H1 (cell line): Measurements from ENCODE around the gene MYCBPAP.

ENCODE experiments used
- EP300 ChIP-seq, 2 experiments: IDR thresholded peaks; 1 replicate in 1 of 2; 2 replicates in 1 of 2; pipeline ENCODE4 v1.6.1; 2011 to 2012; ENCODE audit warnings: low read depth in 2 of 2, low read length in 2 of 2, mild to moderate bottlenecking in 2 of 2, borderline replicate concordance in 1 of 2, inconsistent platforms in 1 of 2, moderate library complexity in 1 of 2
- EZH2 ChIP-seq: fragments of 200-600 bp; sonication (generic); IDR thresholded peaks from 2 replicates; pipeline ENCODE4 v1.7.1; 2012; ENCODE audit warnings: low read depth, mild to moderate bottlenecking, moderate library complexity, low read length, inconsistent platforms; ENCODE audit not compliant: severe bottlenecking
- HDAC2 ChIP-seq, 2 experiments: fragments of 300-600 bp in 1 of 2; sonication (generic) in 1 of 2; IDR thresholded peaks; 2 replicates each; pipeline ENCODE4 v1.6.1; 2011 to 2012; ENCODE audit warnings: low read depth in 2 of 2, low read length in 2 of 2, mild to moderate bottlenecking in 2 of 2, moderate library complexity in 2 of 2, borderline replicate concordance in 1 of 2, inconsistent platforms in 1 of 2
- POLR2A ChIP-seq, 2 experiments: IDR thresholded peaks; 1 replicate in 1 of 2; 2 replicates in 1 of 2; pipeline ENCODE4 v1.6.1; 2011; ENCODE audit warnings: low read depth in 2 of 2, low read length in 2 of 2, mild to moderate bottlenecking in 2 of 2; ENCODE audit errors: control extremely low read depth in 1 of 2
- RFX5 ChIP-seq: IDR thresholded peaks from 2 replicates; pipeline ENCODE4 v1.6.1; 2011; ENCODE audit warnings: low read depth, low read length, improper control_type of control experiment, borderline replicate concordance
- RNF2 ChIP-seq: fragments of 200-900, 300-1000 bp; sonication (generic); IDR thresholded peaks from 2 replicates; pipeline ENCODE4 v1.7.1; 2016; ENCODE audit warnings: borderline replicate concordance, low read depth, mild to moderate bottlenecking, antibody characterized with exemption, low read length; ENCODE audit not compliant: poor library complexity, severe bottlenecking; ENCODE audit errors: missing control alignments
- TAF1 ChIP-seq: IDR thresholded peaks from 2 replicates; pipeline ENCODE4 v1.6.1; 2011; ENCODE audit warnings: mild to moderate bottlenecking, low read depth, low read length
- TEAD4 ChIP-seq: IDR thresholded peaks from 2 replicates; pipeline ENCODE4 v1.6.1; 2012; ENCODE audit warnings: low read depth, low read length, inconsistent platforms, mixed read lengths
- ZNF274 ChIP-seq: IDR thresholded peaks from 2 replicates; pipeline ENCODE4 v1.7.0; 2012; ENCODE audit warnings: low read length, borderline replicate concordance; ENCODE audit errors: extremely low read depth
- TF ChIP-seq, protein P1 (sequence below), 3 experiments: IDR thresholded peaks; 1 replicate in 2 of 3; 2 replicates in 1 of 3; pipeline versions ENCODE4 v1.5.1 to v1.6.1; 2011; ENCODE audit warnings: low read length in 3 of 3, mild to moderate bottlenecking in 3 of 3, inconsistent platforms in 2 of 3, low read depth in 1 of 3, moderate library complexity in 1 of 3; ENCODE audit not compliant: insufficient read depth in 1 of 3; ENCODE audit errors: control extremely low read depth in 1 of 3
- TF ChIP-seq, protein P2 (sequence below): fragments of 300-600 bp; sonication (generic); IDR thresholded peaks from 2 replicates; pipeline ENCODE4 v1.7.1; 2012; ENCODE audit warnings: low read length, moderate library complexity, mild to moderate bottlenecking, inconsistent platforms; ENCODE audit not compliant: insufficient replicate concordance

DNA sequence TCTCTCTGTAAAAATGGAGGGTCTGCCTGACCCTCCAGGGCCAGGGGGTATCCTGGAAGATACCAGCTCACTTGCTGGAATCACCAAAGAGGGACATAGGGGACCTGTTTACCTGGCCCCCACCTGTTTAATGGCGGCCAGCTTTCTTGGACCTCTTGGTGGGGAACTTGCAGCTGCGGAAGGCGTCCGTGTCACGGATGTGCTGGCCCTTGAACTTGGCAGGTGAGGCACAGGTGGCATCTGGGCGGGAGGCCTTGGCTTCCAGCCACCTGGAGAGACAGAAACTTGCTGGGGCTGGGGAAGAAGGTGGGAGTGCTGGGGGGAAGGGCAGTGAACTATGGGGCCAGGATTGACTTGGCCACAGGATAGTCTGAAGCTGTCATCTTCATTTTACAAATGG lies 43.1 kb upstream of the MYCBPAP start:
- TF ChIP-seq TAF1 (no peak), RFX5 (no peak), HDAC2 (IDR thresholded peaks at IDR 0.05; ENCODE audit: borderline replicate concordance in 1 of 2, low read depth in 2 of 2, low read length in 2 of 2) (no peak), POLR2A (IDR thresholded peaks at IDR 0.05; ENCODE audit: control extremely low read depth in 1 of 2, low read depth in 2 of 2, low read length in 2 of 2) (no peak), EZH2 (no peak), TEAD4 (no peak), EP300 (IDR thresholded peaks at IDR 0.05; ENCODE audit: borderline replicate concordance in 1 of 2, low read depth in 2 of 2, low read length in 2 of 2) (no peak), RNF2 (no peak), ZNF274 (no peak)
- TF ChIP-seq, protein P1, sequence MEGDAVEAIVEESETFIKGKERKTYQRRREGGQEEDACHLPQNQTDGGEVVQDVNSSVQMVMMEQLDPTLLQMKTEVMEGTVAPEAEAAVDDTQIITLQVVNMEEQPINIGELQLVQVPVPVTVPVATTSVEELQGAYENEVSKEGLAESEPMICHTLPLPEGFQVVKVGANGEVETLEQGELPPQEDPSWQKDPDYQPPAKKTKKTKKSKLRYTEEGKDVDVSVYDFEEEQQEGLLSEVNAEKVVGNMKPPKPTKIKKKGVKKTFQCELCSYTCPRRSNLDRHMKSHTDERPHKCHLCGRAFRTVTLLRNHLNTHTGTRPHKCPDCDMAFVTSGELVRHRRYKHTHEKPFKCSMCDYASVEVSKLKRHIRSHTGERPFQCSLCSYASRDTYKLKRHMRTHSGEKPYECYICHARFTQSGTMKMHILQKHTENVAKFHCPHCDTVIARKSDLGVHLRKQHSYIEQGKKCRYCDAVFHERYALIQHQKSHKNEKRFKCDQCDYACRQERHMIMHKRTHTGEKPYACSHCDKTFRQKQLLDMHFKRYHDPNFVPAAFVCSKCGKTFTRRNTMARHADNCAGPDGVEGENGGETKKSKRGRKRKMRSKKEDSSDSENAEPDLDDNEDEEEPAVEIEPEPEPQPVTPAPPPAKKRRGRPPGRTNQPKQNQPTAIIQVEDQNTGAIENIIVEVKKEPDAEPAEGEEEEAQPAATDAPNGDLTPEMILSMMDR (IDR thresholded peaks at IDR 0.05; ENCODE audit: control extremely low read depth in 1 of 3, insufficient read depth in 1 of 3, low read depth in 1 of 3, low read length in 3 of 3): no peak
- TF ChIP-seq, protein P2, sequence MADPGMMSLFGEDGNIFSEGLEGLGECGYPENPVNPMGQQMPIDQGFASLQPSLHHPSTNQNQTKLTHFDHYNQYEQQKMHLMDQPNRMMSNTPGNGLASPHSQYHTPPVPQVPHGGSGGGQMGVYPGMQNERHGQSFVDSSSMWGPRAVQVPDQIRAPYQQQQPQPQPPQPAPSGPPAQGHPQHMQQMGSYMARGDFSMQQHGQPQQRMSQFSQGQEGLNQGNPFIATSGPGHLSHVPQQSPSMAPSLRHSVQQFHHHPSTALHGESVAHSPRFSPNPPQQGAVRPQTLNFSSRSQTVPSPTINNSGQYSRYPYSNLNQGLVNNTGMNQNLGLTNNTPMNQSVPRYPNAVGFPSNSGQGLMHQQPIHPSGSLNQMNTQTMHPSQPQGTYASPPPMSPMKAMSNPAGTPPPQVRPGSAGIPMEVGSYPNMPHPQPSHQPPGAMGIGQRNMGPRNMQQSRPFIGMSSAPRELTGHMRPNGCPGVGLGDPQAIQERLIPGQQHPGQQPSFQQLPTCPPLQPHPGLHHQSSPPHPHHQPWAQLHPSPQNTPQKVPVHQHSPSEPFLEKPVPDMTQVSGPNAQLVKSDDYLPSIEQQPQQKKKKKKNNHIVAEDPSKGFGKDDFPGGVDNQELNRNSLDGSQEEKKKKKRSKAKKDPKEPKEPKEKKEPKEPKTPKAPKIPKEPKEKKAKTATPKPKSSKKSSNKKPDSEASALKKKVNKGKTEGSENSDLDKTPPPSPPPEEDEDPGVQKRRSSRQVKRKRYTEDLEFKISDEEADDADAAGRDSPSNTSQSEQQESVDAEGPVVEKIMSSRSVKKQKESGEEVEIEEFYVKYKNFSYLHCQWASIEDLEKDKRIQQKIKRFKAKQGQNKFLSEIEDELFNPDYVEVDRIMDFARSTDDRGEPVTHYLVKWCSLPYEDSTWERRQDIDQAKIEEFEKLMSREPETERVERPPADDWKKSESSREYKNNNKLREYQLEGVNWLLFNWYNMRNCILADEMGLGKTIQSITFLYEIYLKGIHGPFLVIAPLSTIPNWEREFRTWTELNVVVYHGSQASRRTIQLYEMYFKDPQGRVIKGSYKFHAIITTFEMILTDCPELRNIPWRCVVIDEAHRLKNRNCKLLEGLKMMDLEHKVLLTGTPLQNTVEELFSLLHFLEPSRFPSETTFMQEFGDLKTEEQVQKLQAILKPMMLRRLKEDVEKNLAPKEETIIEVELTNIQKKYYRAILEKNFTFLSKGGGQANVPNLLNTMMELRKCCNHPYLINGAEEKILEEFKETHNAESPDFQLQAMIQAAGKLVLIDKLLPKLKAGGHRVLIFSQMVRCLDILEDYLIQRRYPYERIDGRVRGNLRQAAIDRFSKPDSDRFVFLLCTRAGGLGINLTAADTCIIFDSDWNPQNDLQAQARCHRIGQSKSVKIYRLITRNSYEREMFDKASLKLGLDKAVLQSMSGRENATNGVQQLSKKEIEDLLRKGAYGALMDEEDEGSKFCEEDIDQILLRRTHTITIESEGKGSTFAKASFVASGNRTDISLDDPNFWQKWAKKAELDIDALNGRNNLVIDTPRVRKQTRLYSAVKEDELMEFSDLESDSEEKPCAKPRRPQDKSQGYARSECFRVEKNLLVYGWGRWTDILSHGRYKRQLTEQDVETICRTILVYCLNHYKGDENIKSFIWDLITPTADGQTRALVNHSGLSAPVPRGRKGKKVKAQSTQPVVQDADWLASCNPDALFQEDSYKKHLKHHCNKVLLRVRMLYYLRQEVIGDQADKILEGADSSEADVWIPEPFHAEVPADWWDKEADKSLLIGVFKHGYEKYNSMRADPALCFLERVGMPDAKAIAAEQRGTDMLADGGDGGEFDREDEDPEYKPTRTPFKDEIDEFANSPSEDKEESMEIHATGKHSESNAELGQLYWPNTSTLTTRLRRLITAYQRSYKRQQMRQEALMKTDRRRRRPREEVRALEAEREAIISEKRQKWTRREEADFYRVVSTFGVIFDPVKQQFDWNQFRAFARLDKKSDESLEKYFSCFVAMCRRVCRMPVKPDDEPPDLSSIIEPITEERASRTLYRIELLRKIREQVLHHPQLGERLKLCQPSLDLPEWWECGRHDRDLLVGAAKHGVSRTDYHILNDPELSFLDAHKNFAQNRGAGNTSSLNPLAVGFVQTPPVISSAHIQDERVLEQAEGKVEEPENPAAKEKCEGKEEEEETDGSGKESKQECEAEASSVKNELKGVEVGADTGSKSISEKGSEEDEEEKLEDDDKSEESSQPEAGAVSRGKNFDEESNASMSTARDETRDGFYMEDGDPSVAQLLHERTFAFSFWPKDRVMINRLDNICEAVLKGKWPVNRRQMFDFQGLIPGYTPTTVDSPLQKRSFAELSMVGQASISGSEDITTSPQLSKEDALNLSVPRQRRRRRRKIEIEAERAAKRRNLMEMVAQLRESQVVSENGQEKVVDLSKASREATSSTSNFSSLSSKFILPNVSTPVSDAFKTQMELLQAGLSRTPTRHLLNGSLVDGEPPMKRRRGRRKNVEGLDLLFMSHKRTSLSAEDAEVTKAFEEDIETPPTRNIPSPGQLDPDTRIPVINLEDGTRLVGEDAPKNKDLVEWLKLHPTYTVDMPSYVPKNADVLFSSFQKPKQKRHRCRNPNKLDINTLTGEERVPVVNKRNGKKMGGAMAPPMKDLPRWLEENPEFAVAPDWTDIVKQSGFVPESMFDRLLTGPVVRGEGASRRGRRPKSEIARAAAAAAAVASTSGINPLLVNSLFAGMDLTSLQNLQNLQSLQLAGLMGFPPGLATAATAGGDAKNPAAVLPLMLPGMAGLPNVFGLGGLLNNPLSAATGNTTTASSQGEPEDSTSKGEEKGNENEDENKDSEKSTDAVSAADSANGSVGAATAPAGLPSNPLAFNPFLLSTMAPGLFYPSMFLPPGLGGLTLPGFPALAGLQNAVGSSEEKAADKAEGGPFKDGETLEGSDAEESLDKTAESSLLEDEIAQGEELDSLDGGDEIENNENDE: no peak
